ENCODE measurements around the gene YBX1. TPM values are rescaled to one million over a fixed set of nuclear protein-coding genes. Genes with fewer than 3 reads are reported as not detected.
A peak's percentile ranks its signal among the peaks of the same experiment; 100 is the strongest.

YBX1 gene
- total RNA-seq, 4 donors from 2014 or later: 227 to 358 (median 293) TPM

GRCh38 chr1:42734201-42735035, 52.2 kb downstream of the YBX1 start:
- 89 to 90% methylated on average over 7 of the region's 7 CpGs for WGBS, 2 donors

GRCh38 chr1:42735056-42735455, 52.8 kb downstream of the YBX1 start:
- TF ChIP-seq POLR2A (IDR thresholded peaks at IDR 0.05) (no peak), CTCF (IDR thresholded peaks at IDR 0.05) (no peak)
- DNase-seq (ENCODE audit: low spot score in 2 of 2): peak in 1 of 2 donors; percentile 81
- WGBS, 2 donors: 82 to 84% methylated on average over 7 to 10 of the region's 11 CpGs
- intact Hi-C loops (cut with DNase I; ENCODE audit: low total_unique reads): no loop called here
- no peak overlapping the region for H3K4me3 ChIP-seq (ENCODE audit: low read depth, poor library complexity, severe bottlenecking)

More at GRCh38 chr1:42734201-42735035, 52.2 kb downstream of the YBX1 start:
- intact Hi-C loops (cut with DNase I; ENCODE audit: low total_unique reads): no loop called here
- DNase-seq (ENCODE audit: low spot score in 2 of 2): peak in 1 of 2 donors; percentile 50
- TF ChIP-seq CTCF (IDR thresholded peaks at IDR 0.05) (no peak), POLR2A (IDR thresholded peaks at IDR 0.05) (no peak)
- H3K4me3 ChIP-seq (ENCODE audit: low read depth, poor library complexity, severe bottlenecking): no peak overlapping the region

GRCh38 chr1:42735477-42736105, 53.4 kb downstream of the YBX1 start:
- TF ChIP-seq POLR2A (IDR thresholded peaks at IDR 0.05): no peak
- TF ChIP-seq CTCF (IDR thresholded peaks at IDR 0.05): no peak
- no peak overlapping the region for H3K4me3 ChIP-seq (ENCODE audit: low read depth, poor library complexity, severe bottlenecking)
- 56 to 68% methylated on average over 10 to 12 of the region's 14 CpGs for WGBS, 2 donors
- DNase-seq (ENCODE audit: low spot score in 2 of 2): peak in 1 of 2 donors; percentile 69
- intact Hi-C loops (cut with DNase I; ENCODE audit: low total_unique reads): no loop called here

GRCh38 chr1:42736152-42736551, 53.9 kb downstream of the YBX1 start:
- 45 to 46% methylated on average over 2 to 4 of the region's 4 CpGs for WGBS, 2 donors
- H3K4me3 ChIP-seq (ENCODE audit: low read depth, poor library complexity, severe bottlenecking): no peak overlapping the region
- TF ChIP-seq POLR2A (IDR thresholded peaks at IDR 0.05) (no peak), CTCF (IDR thresholded peaks at IDR 0.05) (no peak)
- peak in 1 of 2 donors; percentile 84 for DNase-seq (ENCODE audit: low spot score in 2 of 2)
- intact Hi-C loops (cut with DNase I; ENCODE audit: low total_unique reads): no loop called here

- H3K4me3 ChIP-seq (ENCODE audit: low read depth, poor library complexity, severe bottlenecking): no peak overlapping the region
- no peak for TF ChIP-seq CTCF (IDR thresholded peaks at IDR 0.05)
- 82 to 91% methylated on average over 8 of the region's 8 CpGs for WGBS, 2 donors
- intact Hi-C loops (cut with DNase I; ENCODE audit: low total_unique reads): no loop called here
- DNase-seq (ENCODE audit: low spot score in 2 of 2): peak in 1 of 2 donors; percentile 81
Measured at GRCh38 chr1:42736571-42737200, 54.5 kb downstream of the YBX1 start.
